Aorta (tissue), 5 donors: ENCODE measurements around the gene TTC9B. TPM values are rescaled to one million over a fixed set of nuclear protein-coding genes. Genes with fewer than 3 reads are reported as not detected.

ENCODE experiments used
- ATAC-seq: fragments of 200-7000 bp; cut with Tn5 transposase; one replicate; pipeline ENCODE4 v1.9.1; 2022; ENCODE audit warnings: moderate library complexity; ENCODE audit not compliant: low FRiP score
- DNase-seq, 2 donors: peaks; one replicate each; pipeline ENCODE4 v3.0.0-alpha.2; 2020
- H3K27ac ChIP-seq, 2 donors: one replicate each; pipeline ENCODE4 v1.5.1; 2013; ENCODE audit warnings: low read length in 2 of 2, mild to moderate bottlenecking in 2 of 2, moderate library complexity in 2 of 2, control low read depth in 1 of 2, inconsistent platforms in 1 of 2, low read depth in 1 of 2
- H3K27me3 ChIP-seq, 2 donors: one replicate each; pipeline ENCODE4 v1.6.1; 2013; ENCODE audit warnings: control low read depth in 1 of 2, low read length in 1 of 2, mild to moderate bottlenecking in 1 of 2, moderate library complexity in 1 of 2; ENCODE audit not compliant: insufficient read depth in 2 of 2, control insufficient read depth in 1 of 2
- H3K36me3 ChIP-seq, 2 donors: one replicate each; pipeline ENCODE4 v1.6.1; 2013; ENCODE audit warnings: control low read depth in 1 of 2, low read length in 1 of 2, mild to moderate bottlenecking in 1 of 2; ENCODE audit not compliant: insufficient read depth in 2 of 2, control insufficient read depth in 1 of 2
- H3K4me1 ChIP-seq, 2 donors: one replicate each; pipeline ENCODE4 v1.6.1; 2013; ENCODE audit warnings: low read length in 2 of 2, control low read depth in 1 of 2, mild to moderate bottlenecking in 1 of 2, moderate library complexity in 1 of 2; ENCODE audit not compliant: insufficient read depth in 2 of 2, control insufficient read depth in 1 of 2
- H3K4me3 ChIP-seq, 2 donors: one replicate each; pipeline ENCODE4 v1.5.1; 2013; ENCODE audit warnings: low read length in 2 of 2, control low read depth in 1 of 2, mild to moderate bottlenecking in 1 of 2
- H3K9me3 ChIP-seq: one replicate; pipeline ENCODE4 v1.6.1; 2013; ENCODE audit warnings: mild to moderate bottlenecking, low read length; ENCODE audit not compliant: control insufficient read depth
- WGBS, 2 donors: extraction: QIAGEN DNeasy Blood & Tissue Kit; methylation state at CpG; one replicate each; pipeline ENCODE4 v1.1.7; 2013; 5-methylcytosine and 5-hydroxymethylcytosine counted together
- intact Hi-C, 2 donors: fragments of 100-400 bp; cut with DNase I; formaldehyde crosslinking; loops; one replicate each; pipeline versions ENCODE4 v1.14.2 to v1.15.0; 2022
- polyA plus RNA-seq, 2 donors: library from polyadenylated mRNA; stranded (reverse); fragments of 200-250 nt; gene quantifications; one replicate each; pipeline ENCODE4 v1.2.3, GENCODE V29; 2013
- total RNA-seq, 2 donors: library from RNA; stranded (reverse); fragmentation: NEBNext Ultra II Directional; extraction: Animal tissue kit (Norgen Biotek cat#: 25700); gene quantifications; one replicate each; pipeline ENCODE4 v1.2.1, GENCODE V29; 2021
- donor health status: healthy with polysubstance abuse.
- donor health status: Bipolar disorder and iron deficiency.
- donor health status: DM: no; HTN: no; CAD: no.
- donor health status: DM: no; HTN: no; CAD: no.
- donor health status: DM: yes; HTN: yes; CAD: no.

TTC9B gene
- total and polyA plus RNA-seq, 4 donors = 0.26 TPM; not detected in 3

DNA sequence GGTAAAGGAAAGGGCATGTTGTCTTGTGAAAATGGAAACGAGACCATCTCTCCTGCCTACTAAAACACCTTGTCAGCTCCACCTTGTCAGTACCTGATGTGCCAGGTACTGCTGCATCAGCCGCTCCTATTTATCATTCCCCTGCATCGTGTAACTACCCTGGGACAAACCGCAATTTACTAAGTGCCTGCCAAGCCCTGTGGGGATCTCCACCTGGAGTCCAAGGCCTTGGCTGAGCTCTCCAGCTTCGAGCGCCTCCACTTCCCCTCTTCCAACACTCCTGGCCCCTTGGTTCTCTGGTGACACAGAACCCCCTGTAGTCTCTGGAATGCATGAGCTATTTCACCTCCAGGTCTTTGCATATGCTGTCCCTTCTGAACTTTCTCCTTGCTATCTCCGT is 34.2 kb upstream of the TTC9B start:
- DNase-seq (no peak), ATAC-seq (no peak)
- intact Hi-C loops = no loop called here
- 76 to 78% methylated on average over 7 of the region's 7 CpGs for WGBS, 2 donors
- H3K9me3 ChIP-seq = no peaks in the 10 kb centered on the region
- no peak overlapping the region for H3K4me3 ChIP-seq
- H3K36me3 ChIP-seq = peaks cover 0 to 4% of the 10 kb centered on the region in 2 donors
- H3K27ac ChIP-seq = no peak overlapping the region
- no peaks in the 10 kb centered on the region for H3K27me3 ChIP-seq
- H3K4me1 ChIP-seq = no peaks in the 10 kb centered on the region

DNA sequence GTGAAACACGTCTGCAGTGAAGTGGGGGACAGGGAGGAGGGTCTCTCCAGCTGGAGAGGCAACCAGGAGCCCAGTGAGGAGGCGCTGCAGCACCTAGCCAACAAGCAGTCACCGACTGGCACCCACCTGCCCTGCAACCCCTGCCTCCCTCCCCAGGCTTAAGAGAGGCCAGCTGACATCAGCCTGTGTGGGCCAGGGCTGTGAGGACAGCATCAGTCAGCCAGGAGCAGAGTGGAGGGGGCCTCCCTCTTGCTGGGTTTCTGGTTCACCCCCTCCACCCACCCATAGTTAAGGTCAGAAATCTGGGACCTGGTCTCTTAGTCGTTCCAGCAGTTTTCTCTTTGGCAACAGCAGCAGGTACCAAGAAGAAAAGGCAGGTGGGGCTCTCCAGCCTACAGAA is 33.8 kb upstream of the TTC9B start:
- no peak overlapping the region for H3K4me3 ChIP-seq
- peaks cover 0 to 4% of the 10 kb centered on the region in 2 donors for H3K36me3 ChIP-seq
- ATAC-seq = no peak

DNA sequence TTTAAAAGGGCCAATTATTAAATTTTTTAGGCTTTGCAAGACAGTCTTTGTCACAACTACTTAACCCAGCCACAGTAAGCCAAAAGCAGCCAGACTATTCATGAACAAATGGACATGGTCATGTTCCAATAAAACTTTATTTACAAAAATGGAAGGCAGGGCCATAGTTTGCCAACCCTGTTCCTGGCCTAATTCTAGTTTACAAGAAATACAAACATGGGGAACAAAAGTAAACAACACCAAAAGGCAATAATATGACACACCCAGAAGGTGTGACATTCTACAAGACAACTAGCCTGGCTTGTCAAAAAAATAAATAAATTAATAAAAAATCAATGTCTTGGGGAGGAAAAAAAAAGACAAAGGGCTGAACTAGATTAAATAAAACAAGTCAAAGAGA is 33.1 kb upstream of the TTC9B start:
- H3K4me3 ChIP-seq = no peak overlapping the region
- no peaks in the 10 kb centered on the region for H3K27me3 ChIP-seq
- H3K9me3 ChIP-seq = no peaks in the 10 kb centered on the region
- H3K27ac ChIP-seq = no peak overlapping the region
- peaks cover 0 to 4% of the 10 kb centered on the region in 2 donors for H3K36me3 ChIP-seq
- intact Hi-C loops = no loop called here
- DNase-seq (no peak), ATAC-seq (no peak)
- no peaks in the 10 kb centered on the region for H3K4me1 ChIP-seq

More for the DNA sequence above, 33.8 kb upstream of the TTC9B start:
- no peaks in the 10 kb centered on the region for H3K4me1 ChIP-seq
- no peak overlapping the region for H3K27ac ChIP-seq
- no peak for DNase-seq
- WGBS, 2 donors = 77 to 79% methylated on average over 4 of the region's 4 CpGs
- intact Hi-C loops = no loop called here
- H3K27me3 ChIP-seq = no peaks in the 10 kb centered on the region
- no peaks in the 10 kb centered on the region for H3K9me3 ChIP-seq

DNA sequence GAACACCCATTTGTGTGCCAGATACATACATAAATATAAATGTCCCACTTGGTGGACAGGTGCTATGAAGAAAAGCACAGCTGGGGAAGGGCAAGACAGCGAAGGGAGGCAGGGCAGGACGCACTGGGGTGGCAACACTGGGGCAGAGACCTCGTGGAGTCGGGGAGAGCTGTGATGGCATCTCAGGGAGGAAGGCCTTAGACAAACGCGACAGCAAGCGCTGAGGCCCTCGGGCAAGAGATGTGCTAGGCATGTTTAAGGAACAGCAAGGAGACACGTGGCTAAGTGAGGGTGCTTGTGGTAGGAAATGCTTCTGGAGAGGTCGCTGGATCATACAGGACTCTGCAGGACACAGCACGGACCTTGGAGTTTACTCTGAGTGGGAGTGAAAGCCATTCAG is 31.6 kb upstream of the TTC9B start:
- intact Hi-C loops = no loop called here
- no peaks in the 10 kb centered on the region for H3K4me1 ChIP-seq
- DNase-seq (no peak), ATAC-seq (no peak)
- no peaks in the 10 kb centered on the region for H3K9me3 ChIP-seq
- H3K27me3 ChIP-seq = no peaks in the 10 kb centered on the region
- no peaks in the 10 kb centered on the region for H3K36me3 ChIP-seq
- H3K4me3 ChIP-seq = no peak overlapping the region
- WGBS, 2 donors = 87% methylated on average over 11 of the region's 11 CpGs
- no peak overlapping the region for H3K27ac ChIP-seq

DNA sequence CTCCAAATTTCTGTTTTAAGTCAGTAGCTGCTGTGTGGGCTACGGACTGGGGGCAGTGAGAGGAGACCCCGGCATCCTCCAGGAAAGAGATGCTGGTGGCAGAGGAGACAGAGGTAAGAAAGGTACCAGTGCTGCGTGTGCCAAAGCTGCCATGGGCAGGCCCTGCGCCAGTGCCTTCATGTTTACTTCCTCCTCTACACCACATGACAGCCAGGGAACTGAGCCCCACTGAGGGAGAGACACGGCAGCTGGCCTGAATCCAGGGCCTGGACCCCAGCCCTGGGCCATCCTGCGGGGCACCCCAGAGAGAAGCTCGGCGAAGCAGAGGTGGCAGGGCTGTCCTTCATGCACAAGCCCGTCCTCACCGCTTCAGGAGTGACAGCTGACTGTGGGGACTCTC is 31.0 kb upstream of the TTC9B start:
- no peak for ATAC-seq
- H3K27me3 ChIP-seq = no peaks in the 10 kb centered on the region
- no peak overlapping the region for H3K4me3 ChIP-seq
- H3K27ac ChIP-seq = no peak overlapping the region
- no peaks in the 10 kb centered on the region for H3K4me1 ChIP-seq
- no peaks in the 10 kb centered on the region for H3K9me3 ChIP-seq
- DNase-seq = no peak
- intact Hi-C loops = no loop called here
- WGBS, 2 donors = 76 to 82% methylated on average over 10 of the region's 10 CpGs
- H3K36me3 ChIP-seq = no peaks in the 10 kb centered on the region

DNA sequence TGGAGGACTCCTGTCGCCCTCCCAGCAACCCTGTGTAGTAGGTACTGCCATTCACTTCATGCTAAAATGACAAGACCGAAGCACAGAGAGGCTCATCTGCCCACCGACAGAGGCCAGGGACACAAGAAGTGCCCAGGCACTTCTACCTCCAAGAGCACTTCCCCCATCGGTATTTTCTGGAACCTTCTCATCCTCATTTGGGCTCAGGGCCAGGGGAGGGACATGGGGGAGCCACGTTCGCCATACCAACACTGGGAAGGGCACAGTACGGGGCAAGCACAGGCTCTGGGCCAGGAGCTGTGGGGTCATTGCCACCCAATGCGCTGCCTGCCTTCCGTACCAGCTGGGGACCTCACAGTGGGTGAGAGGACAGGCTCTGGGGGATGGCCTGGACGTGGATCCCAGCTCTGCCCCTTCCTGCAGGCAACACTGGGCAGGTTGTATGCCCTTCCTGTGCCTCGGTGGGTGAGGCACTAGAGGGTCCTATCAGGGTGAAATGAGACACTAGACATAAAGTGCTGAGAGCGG is 29.6 kb upstream of the TTC9B start:
- ATAC-seq = no peak
- no peak for DNase-seq
- H3K4me1 ChIP-seq = no peaks in the 10 kb centered on the region

DNA sequence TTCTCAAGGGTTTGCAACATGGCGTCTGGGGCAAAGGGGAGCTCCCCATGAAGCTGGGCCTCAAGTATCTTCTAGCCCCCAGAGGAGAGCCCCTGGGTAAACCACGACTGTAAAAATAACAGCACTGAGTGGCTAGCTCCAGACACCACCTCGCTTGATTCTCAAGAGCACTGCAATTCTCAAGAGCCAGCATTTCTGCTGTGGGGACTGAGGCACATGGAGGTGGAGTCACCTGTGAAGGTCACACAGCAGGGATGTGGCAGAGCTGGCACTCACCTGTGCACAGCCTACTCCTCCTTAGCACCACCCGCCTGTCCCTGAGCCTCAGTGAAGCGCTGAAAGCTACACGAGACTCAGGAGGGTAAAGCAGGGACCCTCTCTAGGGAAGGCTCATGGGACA is 29.0 kb upstream of the TTC9B start:
- no peaks in the 10 kb centered on the region for H3K9me3 ChIP-seq
- H3K4me3 ChIP-seq = no peak overlapping the region
- 79 to 88% methylated on average over 6 of the region's 6 CpGs for WGBS, 2 donors
- ATAC-seq (no peak), DNase-seq (no peak)
- no peaks in the 10 kb centered on the region for H3K27me3 ChIP-seq
- no peaks in the 10 kb centered on the region for H3K36me3 ChIP-seq
- intact Hi-C loops = no loop called here
- no peaks in the 10 kb centered on the region for H3K4me1 ChIP-seq
- no peak overlapping the region for H3K27ac ChIP-seq

More for the DNA sequence above, 29.6 kb upstream of the TTC9B start:
- intact Hi-C loops = no loop called here
- H3K27me3 ChIP-seq = no peaks in the 10 kb centered on the region
- no peaks in the 10 kb centered on the region for H3K36me3 ChIP-seq
- H3K27ac ChIP-seq = no peak overlapping the region
- no peak overlapping the region for H3K4me3 ChIP-seq
- no peaks in the 10 kb centered on the region for H3K9me3 ChIP-seq
- 85 to 87% methylated on average over 12 of the region's 12 CpGs for WGBS, 2 donors

DNA sequence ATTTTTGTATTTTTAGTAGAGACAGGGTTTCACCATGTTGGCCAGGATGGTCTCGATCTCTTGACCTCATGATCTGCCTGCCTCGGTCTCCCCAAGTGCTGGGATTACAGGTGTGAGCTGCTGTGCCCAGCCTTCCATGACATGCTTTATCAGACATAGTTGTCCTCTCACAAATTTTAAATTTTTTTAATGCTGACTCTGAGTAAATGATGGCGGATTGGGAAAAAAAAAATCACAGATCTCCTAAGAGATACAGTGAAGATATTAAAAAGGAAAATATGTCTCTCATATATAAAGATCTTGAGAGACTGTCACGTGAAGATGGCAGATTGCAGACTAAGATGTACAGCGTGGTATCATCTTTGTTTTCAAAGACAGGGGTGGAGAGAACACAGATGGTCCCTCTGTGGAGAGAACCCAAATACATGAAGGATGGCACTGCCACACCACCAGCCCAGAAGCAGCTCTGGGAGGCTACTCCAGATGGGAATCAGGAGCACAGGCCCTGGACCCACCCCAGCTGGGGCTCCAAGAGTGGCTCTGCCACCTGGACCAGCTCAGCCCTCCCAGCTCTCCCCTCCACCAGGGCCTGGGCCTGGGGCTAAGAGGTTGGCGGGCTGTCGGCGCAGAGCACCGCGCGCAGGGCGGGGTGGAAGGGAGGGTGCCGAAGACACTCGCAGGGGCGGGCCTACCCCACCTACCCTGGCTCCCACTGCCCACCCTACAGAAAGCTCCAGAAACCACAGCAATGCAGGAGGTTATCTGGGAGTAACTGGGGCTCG is 28.3 kb upstream of the TTC9B start:
- ATAC-seq (no peak), DNase-seq (no peak)
- H3K27ac ChIP-seq = no peak overlapping the region
- intact Hi-C loops = no loop called here
- H3K9me3 ChIP-seq = no peaks in the 10 kb centered on the region
- H3K36me3 ChIP-seq = no peaks in the 10 kb centered on the region
- 94 to 95% methylated on average over 13 to 16 of the region's 16 CpGs for WGBS, 2 donors
- H3K27me3 ChIP-seq = no peaks in the 10 kb centered on the region
- no peaks in the 10 kb centered on the region for H3K4me1 ChIP-seq
- no peak overlapping the region for H3K4me3 ChIP-seq

DNA sequence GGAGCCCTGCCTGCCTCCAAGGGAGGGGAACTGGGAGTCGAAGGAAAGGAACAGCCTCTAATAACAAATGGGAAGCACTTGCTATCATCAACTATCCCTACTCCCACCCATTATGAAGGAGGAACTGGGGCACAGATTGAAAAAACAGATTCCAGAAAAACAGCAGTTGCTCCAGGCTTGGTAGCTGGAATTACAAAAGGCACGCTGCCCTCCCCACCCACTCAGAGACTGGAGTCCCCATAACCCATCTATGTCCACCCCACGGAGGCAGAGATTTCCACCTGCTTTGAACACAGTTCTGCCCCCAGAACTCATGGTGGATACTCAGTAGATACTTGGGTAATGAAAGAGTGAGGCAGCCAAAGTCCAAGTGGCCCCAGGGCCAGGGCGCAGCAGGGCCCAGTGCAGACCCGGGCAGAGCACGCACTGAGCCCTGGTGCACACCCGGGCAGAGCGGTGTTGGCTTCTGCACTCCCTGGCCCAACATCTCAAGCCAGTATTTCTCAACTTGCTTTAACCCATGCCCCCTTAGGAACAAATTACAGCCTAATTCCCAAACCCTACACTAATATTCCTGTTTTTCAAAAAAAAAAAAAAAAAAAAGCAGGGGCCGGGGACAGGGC is 27.4 kb upstream of the TTC9B start:
- H3K27me3 ChIP-seq = no peaks in the 10 kb centered on the region
- intact Hi-C loops = no loop called here
- H3K4me1 ChIP-seq = no peaks in the 10 kb centered on the region
- 73 to 79% methylated on average over 9 of the region's 9 CpGs for WGBS, 2 donors
- no peak overlapping the region for H3K4me3 ChIP-seq
- H3K27ac ChIP-seq = no peak overlapping the region
- no peaks in the 10 kb centered on the region for H3K9me3 ChIP-seq
- DNase-seq (no peak), ATAC-seq (no peak)
- no peaks in the 10 kb centered on the region for H3K36me3 ChIP-seq
